GM12865 (cell line): ENCODE data around the gene ACSL4.
"Not testable (repeated sequence)": the region's sequence is repeated elsewhere in the genome, so short reads cannot be mapped to it uniquely, and the experiment has no call there.

ENCODE experiments used
- DNase-seq: peaks from one replicate; pipeline ENCODE4 v3.0.0; 2010; ENCODE audit warnings: low read depth
- H3K4me3 ChIP-seq: 2 replicates; pipeline ENCODE4 v1.5.1; 2011; ENCODE audit warnings: mild to moderate bottlenecking, low read depth, low read length, control low read depth
- TF ChIP-seq, protein P1 (sequence below): IDR thresholded peaks from 2 replicates; pipeline ENCODE4 v1.5.1; 2011; ENCODE audit warnings: low read length, control low read depth, low read depth, inconsistent platforms; ENCODE audit not compliant: insufficient read depth; ENCODE audit errors: missing control alignments

The ACSL4 gene

DNA sequence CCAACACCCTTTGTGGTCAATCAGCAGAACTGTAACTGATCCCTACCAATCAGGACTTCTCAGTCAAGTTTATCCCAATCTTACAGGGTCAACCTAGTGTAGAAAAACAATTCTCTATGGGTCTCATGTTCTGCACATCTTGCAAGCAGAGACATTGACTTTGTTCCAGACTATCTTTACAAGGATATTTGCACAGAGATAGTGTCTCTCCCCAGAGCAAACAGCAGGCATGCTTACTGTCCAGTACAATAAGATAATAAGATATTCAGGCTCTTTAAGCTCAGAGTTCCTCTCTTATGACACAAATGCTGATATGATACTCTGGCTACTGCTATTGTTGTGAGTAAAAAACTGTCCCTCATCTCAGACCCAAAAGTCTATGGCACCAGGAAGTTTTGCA, 53.2 kb downstream of the ACSL4 start:
- no peak for DNase-seq
- no peak overlapping the region for H3K4me3 ChIP-seq
- TF ChIP-seq, protein P1, sequence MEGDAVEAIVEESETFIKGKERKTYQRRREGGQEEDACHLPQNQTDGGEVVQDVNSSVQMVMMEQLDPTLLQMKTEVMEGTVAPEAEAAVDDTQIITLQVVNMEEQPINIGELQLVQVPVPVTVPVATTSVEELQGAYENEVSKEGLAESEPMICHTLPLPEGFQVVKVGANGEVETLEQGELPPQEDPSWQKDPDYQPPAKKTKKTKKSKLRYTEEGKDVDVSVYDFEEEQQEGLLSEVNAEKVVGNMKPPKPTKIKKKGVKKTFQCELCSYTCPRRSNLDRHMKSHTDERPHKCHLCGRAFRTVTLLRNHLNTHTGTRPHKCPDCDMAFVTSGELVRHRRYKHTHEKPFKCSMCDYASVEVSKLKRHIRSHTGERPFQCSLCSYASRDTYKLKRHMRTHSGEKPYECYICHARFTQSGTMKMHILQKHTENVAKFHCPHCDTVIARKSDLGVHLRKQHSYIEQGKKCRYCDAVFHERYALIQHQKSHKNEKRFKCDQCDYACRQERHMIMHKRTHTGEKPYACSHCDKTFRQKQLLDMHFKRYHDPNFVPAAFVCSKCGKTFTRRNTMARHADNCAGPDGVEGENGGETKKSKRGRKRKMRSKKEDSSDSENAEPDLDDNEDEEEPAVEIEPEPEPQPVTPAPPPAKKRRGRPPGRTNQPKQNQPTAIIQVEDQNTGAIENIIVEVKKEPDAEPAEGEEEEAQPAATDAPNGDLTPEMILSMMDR: no peak

- TF ChIP-seq, protein P1: no peak
- no peak overlapping the region for H3K4me3 ChIP-seq
- DNase-seq: no peak
These were observed 60.8 kb downstream of the ACSL4 start for GRCh38 chrX:109672239-109672638.

GRCh38 chrX:109671170-109671569, 61.9 kb downstream of the ACSL4 start:
- DNase-seq, H3K4me3 ChIP-seq: not testable (repeated sequence)

GRCh38 chrX:109667986-109668385, 65.1 kb downstream of the ACSL4 start:
- DNase-seq: no peak
- no peak overlapping the region for H3K4me3 ChIP-seq
- TF ChIP-seq, protein P1: no peak

GRCh38 chrX:109660435-109661143, 72.5 kb downstream of the ACSL4 start:
- TF ChIP-seq, protein P1: no peak
- no peak for DNase-seq
- H3K4me3 ChIP-seq: no peak overlapping the region

DNA sequence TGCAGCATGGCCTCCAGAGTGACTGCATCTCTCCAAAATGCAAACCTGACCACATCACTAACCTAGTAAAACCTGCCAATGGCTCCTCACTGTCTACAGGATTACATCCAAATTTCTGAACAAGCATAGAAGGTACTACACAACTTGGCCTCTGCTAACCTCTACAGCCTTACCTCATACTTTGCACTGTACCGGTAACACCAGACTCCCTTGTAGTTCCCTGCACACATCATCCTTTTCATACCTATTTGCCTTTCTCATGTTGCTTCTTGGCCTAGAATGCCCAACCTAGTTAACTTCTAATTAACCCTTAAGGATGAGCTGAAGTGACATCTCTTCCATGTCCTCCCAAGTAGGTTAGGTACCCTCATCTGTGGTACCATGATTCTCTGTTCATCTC, 74.7 kb downstream of the ACSL4 start:
- H3K4me3 ChIP-seq: no peak overlapping the region
- no peak for DNase-seq
- TF ChIP-seq, protein P1: no peak

DNA sequence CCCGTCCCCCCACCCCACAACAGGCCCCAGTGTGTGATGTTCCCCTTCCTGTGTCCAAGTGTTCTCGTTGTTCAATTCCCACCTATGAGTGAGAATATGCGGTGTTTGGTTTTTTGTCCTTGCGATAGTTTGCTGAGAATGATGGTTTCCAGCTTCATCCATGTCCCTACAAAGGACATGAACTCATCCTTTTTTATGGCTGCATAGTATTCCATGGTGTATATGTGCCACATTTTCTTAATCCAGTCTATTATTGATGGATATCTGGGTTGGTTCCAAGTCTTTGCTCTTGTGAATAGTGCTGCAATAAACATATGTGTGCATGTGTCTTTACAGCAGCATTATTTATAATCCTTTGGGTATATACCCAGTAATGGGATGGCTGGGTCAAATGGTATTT, 75.7 kb downstream of the ACSL4 start:
- DNase-seq, H3K4me3 ChIP-seq: not testable (repeated sequence)

DNA sequence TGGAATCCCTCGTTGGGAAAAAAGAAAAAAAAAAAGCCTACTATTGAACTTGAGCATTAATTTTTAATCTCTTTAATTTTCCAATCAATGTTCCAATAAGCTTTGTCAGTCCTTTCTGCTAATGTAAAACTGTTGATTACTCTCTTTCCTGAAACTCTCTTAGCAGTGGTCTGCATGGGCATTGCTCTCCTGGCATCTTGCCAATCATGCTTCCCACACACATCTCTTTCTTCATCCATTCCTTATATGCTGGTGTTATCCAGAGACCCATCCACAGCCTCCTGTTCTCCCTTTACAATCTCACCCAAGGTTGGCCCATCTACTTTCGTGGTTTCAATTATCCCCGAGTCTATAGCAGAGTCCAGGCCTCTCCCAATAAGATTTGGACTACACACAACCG, 76.3 kb downstream of the ACSL4 start:
- H3K4me3 ChIP-seq: no peak overlapping the region
- DNase-seq: no peak
- TF ChIP-seq, protein P1: no peak
